Right lobe of liver (tissue), 4 donors: ENCODE data around the gene ITPKB.

Experiments
- POLR2A ChIP-seq: fragments of 450-650 bp; IDR thresholded peaks from one replicate; pipeline ENCODE4 v1.6.1; 2017; ENCODE audit warnings: antibody characterized with exemption, mild to moderate bottlenecking
- TF ChIP-seq, protein P1 (sequence below), 4 donors: fragments of 200-600 bp in 3 of 4; fragments of 450-650 bp in 1 of 4; IDR thresholded peaks; one replicate each; pipeline versions ENCODE4 v1.5.1 to v1.8.0; 2016 to 2022; ENCODE audit warnings: antibody characterized with exemption in 4 of 4, mild to moderate bottlenecking in 2 of 4
- donor health status: DM: no; HTN: no; CAD: no.
- donor health status: DM: no; HTN: no; CAD: no.
- donor health status: DM: no; HTN: yes; CAD: no.

DNA sequence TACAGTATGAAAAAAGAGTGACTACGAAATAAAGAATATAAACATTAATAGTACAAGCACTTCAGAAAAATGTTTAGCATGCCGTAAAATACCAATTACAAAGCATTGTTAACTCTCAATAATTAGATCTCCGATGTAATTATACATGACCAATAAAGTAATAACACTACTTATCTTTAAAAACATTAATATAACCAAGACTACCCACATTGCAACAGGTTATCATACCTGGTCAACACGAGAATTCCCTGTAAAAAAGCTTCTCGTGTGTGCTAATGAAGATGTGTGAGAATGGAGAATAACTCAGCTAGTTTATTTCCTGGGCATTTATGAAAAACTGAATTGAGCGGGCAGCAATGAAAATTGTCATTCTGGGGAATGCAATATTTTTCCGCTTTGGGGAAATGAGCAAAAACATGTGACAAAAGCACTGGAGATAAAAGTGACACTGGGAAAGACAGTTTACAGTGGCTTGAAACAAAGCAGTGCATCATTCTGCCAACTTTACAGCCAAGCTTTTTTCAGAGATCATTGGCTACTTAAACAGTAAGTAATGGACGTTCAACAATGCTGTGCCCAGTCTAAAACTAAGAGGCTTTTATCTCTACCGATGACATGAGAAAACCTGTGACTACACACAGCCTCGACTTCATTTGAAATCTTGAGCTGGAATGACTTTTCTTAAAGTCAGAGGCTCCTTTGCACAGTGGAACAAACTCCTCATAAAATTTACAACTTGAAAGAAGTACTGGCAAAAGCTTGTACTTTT lies 34.7 kb downstream of the ITPKB start:
- TF ChIP-seq, protein P1, sequence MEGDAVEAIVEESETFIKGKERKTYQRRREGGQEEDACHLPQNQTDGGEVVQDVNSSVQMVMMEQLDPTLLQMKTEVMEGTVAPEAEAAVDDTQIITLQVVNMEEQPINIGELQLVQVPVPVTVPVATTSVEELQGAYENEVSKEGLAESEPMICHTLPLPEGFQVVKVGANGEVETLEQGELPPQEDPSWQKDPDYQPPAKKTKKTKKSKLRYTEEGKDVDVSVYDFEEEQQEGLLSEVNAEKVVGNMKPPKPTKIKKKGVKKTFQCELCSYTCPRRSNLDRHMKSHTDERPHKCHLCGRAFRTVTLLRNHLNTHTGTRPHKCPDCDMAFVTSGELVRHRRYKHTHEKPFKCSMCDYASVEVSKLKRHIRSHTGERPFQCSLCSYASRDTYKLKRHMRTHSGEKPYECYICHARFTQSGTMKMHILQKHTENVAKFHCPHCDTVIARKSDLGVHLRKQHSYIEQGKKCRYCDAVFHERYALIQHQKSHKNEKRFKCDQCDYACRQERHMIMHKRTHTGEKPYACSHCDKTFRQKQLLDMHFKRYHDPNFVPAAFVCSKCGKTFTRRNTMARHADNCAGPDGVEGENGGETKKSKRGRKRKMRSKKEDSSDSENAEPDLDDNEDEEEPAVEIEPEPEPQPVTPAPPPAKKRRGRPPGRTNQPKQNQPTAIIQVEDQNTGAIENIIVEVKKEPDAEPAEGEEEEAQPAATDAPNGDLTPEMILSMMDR (IDR thresholded peaks at IDR 0.05) = no peak
- TF ChIP-seq POLR2A = no peak
